Osteocyte (in vitro differentiated cells): ENCODE data around the gene PTMA. TPM values are rescaled to one million over a fixed set of nuclear protein-coding genes. Genes with fewer than 3 reads are reported as not detected.

Source experiments
- DNase-seq: peaks from one replicate; pipeline ENCODE4 v3.0.0; 2021; ENCODE audit warnings: mixed read lengths; ENCODE audit not compliant: unreplicated experiment; ENCODE audit errors: extremely low spot score
- H3K27ac Mint-ChIP-seq: one replicate; pipeline ENCODE4 v1.8.0; 2021; ENCODE audit warnings: mild to moderate bottlenecking, mixed read lengths; ENCODE audit not compliant: unreplicated experiment
- H3K27me3 Mint-ChIP-seq: one replicate; pipeline ENCODE4 v1.8.0; 2021; ENCODE audit warnings: mixed read lengths; ENCODE audit not compliant: unreplicated experiment
- H3K36me3 Mint-ChIP-seq: one replicate; pipeline ENCODE4 v1.8.0; 2021; ENCODE audit warnings: mixed read lengths; ENCODE audit not compliant: unreplicated experiment
- H3K4me1 Mint-ChIP-seq: one replicate; pipeline ENCODE4 v1.8.0; 2021; ENCODE audit warnings: mixed read lengths; ENCODE audit not compliant: unreplicated experiment
- H3K4me3 Mint-ChIP-seq: one replicate; pipeline ENCODE4 v1.8.0; 2021; ENCODE audit warnings: mild to moderate bottlenecking, moderate library complexity, mixed read lengths; ENCODE audit not compliant: unreplicated experiment
- H3K9me3 Mint-ChIP-seq: one replicate; pipeline ENCODE4 v1.8.0; 2021; ENCODE audit warnings: mixed read lengths; ENCODE audit not compliant: unreplicated experiment
- total RNA-seq: library from RNA; stranded (reverse); gene quantifications from 2 replicates; pipeline ENCODE4 v1.2.1, GENCODE V29; 2021
- TF ChIP-seq, protein P1 (sequence below): fragments of 200-600 bp; sonication (generic); IDR thresholded peaks from 2 replicates; pipeline ENCODE4 v1.5.0; 2021; ENCODE audit warnings: antibody characterized with exemption, mild to moderate bottlenecking, moderate library complexity

Gene PTMA
- total RNA-seq, 1 donor from 2014 or later, result 776 TPM

DNA sequence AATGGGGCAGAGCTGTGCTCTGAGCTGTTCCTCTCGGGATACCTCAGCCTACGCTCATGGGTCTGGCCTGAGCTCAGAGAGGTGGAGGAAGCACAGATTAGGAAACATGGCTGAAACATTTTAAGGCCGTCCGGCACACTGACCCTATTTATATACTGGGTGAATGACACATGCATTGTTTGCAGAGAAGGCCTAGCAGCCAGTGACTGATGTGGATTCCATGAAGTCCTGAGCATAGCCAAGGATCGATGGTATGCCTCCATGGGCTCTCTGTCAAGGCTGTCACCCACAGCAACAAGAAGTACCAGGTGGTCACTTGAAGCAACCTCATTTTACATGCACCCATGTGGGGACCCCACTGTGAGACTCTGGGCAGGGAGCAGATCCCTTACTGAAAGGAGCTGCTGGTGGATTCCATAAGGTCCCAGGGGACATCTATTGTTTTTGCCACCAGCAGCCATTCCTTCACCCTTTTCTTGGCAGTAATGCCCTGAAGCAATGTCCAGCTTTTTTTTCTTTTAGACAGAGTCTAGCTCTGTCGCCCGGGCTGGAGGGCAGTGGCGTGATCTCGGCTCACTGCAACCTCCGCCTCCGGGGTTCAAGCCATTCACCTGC lies 8.4 kb downstream of the PTMA start:
- TF ChIP-seq, protein P1, sequence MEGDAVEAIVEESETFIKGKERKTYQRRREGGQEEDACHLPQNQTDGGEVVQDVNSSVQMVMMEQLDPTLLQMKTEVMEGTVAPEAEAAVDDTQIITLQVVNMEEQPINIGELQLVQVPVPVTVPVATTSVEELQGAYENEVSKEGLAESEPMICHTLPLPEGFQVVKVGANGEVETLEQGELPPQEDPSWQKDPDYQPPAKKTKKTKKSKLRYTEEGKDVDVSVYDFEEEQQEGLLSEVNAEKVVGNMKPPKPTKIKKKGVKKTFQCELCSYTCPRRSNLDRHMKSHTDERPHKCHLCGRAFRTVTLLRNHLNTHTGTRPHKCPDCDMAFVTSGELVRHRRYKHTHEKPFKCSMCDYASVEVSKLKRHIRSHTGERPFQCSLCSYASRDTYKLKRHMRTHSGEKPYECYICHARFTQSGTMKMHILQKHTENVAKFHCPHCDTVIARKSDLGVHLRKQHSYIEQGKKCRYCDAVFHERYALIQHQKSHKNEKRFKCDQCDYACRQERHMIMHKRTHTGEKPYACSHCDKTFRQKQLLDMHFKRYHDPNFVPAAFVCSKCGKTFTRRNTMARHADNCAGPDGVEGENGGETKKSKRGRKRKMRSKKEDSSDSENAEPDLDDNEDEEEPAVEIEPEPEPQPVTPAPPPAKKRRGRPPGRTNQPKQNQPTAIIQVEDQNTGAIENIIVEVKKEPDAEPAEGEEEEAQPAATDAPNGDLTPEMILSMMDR, result no peak
- Mint-ChIP-seq H3K36me3 (peaks cover 16% of the 10 kb centered on the region), H3K4me3 (no peak overlapping the region), H3K27ac (peak overlapping the region; percentile 63), H3K4me1 (peaks cover 39% of the 10 kb centered on the region), H3K9me3 (no peaks in the 10 kb centered on the region), H3K27me3 (no peaks in the 10 kb centered on the region)
- DNase-seq, result no peak

DNA sequence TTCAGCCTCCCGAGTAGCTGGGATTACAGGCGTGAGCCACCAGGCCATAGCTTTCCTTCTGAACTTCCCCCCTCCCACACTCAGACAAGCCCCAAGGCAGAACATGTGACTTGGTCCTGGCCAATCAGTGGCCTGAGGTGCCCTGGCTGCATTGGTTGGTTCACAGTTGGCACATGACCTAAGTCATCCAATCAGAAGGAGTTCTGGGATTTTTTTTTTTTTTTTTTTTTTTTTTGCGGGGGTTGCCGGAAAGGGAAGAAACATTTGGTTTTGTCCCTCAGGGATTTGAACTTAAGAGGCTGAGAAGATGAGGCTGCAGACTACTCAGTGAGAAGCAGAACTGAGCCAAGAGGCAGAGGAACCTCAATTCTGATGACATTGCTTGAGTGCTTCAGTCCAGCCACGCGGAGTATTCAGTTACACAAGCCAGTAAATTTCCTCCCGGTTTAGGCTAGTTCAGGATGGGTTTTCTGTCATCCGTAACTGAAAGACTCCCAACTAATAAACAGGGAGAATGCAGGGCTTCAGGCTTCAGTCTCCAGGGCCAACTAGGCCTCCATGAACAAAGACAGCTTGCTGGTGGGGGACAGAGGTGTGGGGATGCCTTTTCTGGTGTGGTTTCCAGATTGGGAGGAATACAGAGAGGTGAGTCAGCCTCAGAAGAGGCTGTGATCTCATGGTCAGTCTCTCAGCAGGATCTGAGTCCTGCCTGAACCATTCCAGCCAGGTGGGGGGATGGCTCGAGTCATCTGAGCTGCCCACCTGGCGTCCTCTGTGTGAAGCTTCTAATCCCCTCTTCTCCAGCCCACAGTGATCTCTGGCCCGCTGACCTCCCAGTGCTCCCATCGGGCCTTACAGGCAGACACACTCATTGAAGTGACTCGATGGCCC lies 9.2 kb downstream of the PTMA start:
- Mint-ChIP-seq H3K9me3 (no peaks in the 10 kb centered on the region), H3K4me3 (no peak overlapping the region), H3K36me3 (peaks cover 9% of the 10 kb centered on the region), H3K27me3 (no peaks in the 10 kb centered on the region), H3K27ac (peak overlapping the region; percentile 63), H3K4me1 (peaks cover 32% of the 10 kb centered on the region)
- TF ChIP-seq, protein P1, result no peak
- no peak for DNase-seq

DNA sequence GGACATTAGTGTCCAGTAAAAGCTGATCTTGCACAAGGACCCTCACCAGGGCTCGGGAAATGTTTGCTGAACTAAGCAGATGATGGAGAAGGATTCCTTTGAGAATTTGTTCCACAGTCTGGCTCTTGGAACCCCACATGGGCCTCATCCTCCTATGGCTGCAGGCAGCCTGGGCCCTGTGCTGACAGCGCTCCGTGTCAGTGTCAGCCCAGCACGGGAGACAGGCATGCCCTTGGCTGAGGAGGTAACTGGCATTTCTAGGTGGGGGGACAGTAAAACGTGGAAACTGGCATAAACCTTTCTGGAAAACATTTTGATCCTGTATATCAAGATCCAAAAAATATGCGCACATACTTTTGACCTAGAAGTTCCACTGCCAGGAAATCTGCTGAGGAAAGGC lies 10.5 kb downstream of the PTMA start:
- Mint-ChIP-seq H3K27ac (no peak overlapping the region), H3K4me1 (peaks cover 23% of the 10 kb centered on the region), H3K9me3 (no peaks in the 10 kb centered on the region), H3K4me3 (no peak overlapping the region), H3K36me3 (peaks cover 2% of the 10 kb centered on the region), H3K27me3 (no peaks in the 10 kb centered on the region)
- TF ChIP-seq, protein P1, result no peak
- no peak for DNase-seq

DNA sequence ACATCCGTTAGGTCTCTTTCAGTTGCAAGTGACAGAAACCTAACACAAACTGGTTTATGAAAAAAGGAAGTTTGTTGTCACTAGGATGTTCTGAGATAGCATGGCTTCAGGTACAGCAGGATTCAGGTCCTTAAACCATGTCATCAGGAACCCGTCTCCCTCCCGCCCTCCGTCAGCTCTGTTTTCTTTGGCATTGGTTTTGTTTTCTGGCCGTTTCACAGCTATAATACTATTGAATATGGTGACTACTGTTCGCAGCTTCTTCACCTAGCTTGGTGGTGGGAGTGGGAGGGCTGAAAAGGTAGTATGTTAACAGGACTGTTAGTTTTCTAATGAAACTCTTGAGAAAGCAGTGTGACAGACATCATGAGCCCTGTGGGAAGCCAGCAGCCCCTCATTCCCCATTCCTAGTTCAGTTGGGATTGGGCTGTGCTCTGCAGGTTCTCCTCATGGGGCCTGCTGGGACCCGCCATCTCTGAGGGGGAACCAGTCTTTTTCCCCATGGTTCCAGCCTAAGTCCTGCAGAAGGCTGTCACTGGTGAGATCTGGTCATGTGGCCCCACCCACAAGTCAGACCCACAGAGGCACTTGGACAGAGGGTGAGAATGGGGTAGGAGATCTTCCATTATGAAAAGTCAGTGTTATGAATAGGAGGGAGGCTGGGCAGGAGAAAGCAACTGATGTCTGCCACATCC lies 12.1 kb downstream of the PTMA start:
- no peak for DNase-seq
- H3K4me3 Mint-ChIP-seq, result no peak overlapping the region
- no peaks in the 10 kb centered on the region for H3K36me3 Mint-ChIP-seq
- H3K4me1 Mint-ChIP-seq, result peaks cover 18% of the 10 kb centered on the region
- H3K9me3 Mint-ChIP-seq, result no peaks in the 10 kb centered on the region
- TF ChIP-seq, protein P1, result no peak
- no peaks in the 10 kb centered on the region for H3K27me3 Mint-ChIP-seq
- H3K27ac Mint-ChIP-seq, result no peak overlapping the region
